HCT116 (cell line): ENCODE results near the gene NOS3. TPM values are rescaled to one million over a fixed set of nuclear protein-coding genes. Genes with fewer than 3 reads are reported as not detected.

Experiments
- ATAC-seq: fragments of 200-7000 bp; cut with Tn5 transposase; 2 replicates; pipeline ENCODE4 v1.9.1; 2020; ENCODE audit warnings: mild to moderate bottlenecking, moderate library complexity
- BruUV-seq: library from RNA; stranded (reverse); fragments of 400-500 nt; replicated peaks from 2 replicates; lab custom pipeline; 2021; lab: Mats Ljungman, UMichigan
- CTCF ChIA-PET: fragments of 300-600 bp; sonication (Branson Sonifier 250); formaldehyde crosslinking; loops from one replicate; lab custom pipeline; 2021; ENCODE audit warnings: antibody characterized with exemption; lab: Charles Lee
- POLR2A ChIA-PET: fragments of 300-600, 350-600 bp; sonication (Branson Sonifier 250); formaldehyde crosslinking; loops from one replicate; lab custom pipeline; 2021; ENCODE audit warnings: antibody characterized with exemption; lab: Charles Lee
- RAD21 ChIA-PET, 2 experiments: fragments of 300-600 bp; sonication (Branson Sonifier 250); formaldehyde crosslinking; loops; one replicate each; lab custom pipeline; 2023; ENCODE audit warnings: low total read pairs in 2 of 2; ENCODE audit not compliant: uncharacterized antibody in 2 of 2, unreplicated experiment in 2 of 2, low non-redundant PET in 1 of 2; lab: Charles Lee
- DNase-seq: peaks from one replicate; pipeline ENCODE4 v3.0.0-alpha.2; 2010; ENCODE audit warnings: low read depth, low spot score
- H2AFZ ChIP-seq: fragments of 200-600 bp; shearing (Covaris generic), sonication (generic); 2 replicates; pipeline ENCODE4 v1.6.1; 2017; ENCODE audit warnings: low read depth, mixed run types, mixed read lengths, antibody characterized with exemption, low read length; ENCODE audit not compliant: poor library complexity, severe bottlenecking
- H3K27ac ChIP-seq: 2 replicates; pipeline ENCODE4 v1.5.1; 2012; ENCODE audit warnings: low read depth, low read length
- H3K27me3 ChIP-seq: fragments of 200-600 bp; sonication (generic); 2 replicates; pipeline ENCODE4 v1.6.1; 2016; ENCODE audit warnings: mixed run types, low read length, mixed read lengths; ENCODE audit not compliant: insufficient read depth
- H3K36me3 ChIP-seq, 2 experiments: fragments of 200-500 bp in 1 of 2; fragments of 200-600 bp in 1 of 2; sonication (Bioruptor generic) in 1 of 2; sonication (generic) in 1 of 2; 2 replicates each; pipeline versions ENCODE4 v1.5.1 to v1.6.1; 2014 to 2016; ENCODE audit warnings: low read length in 2 of 2, inconsistent platforms in 1 of 2, mixed read lengths in 1 of 2, mixed run types in 1 of 2; ENCODE audit not compliant: insufficient read depth in 2 of 2, control insufficient read depth in 1 of 2
- H3K4me1 ChIP-seq, 2 experiments: fragments of 200-600 bp in 1 of 2; sonication (generic) in 1 of 2; 2 replicates each; pipeline versions ENCODE4 v1.5.1 to v1.6.1; 2012 to 2017; ENCODE audit warnings: low read length in 2 of 2, inconsistent platforms in 1 of 2, mild to moderate bottlenecking in 1 of 2, mixed read lengths in 1 of 2, mixed run types in 1 of 2, moderate library complexity in 1 of 2; ENCODE audit not compliant: insufficient read depth in 2 of 2, control insufficient read depth in 1 of 2
- H3K4me2 ChIP-seq: fragments of 200-600 bp; sonication (generic); 2 replicates; pipeline ENCODE4 v1.6.1; 2017; ENCODE audit warnings: mixed run types, low read length, mixed read lengths
- H3K4me3 ChIP-seq, 2 experiments: fragments of 200-600 bp in 1 of 2; sonication (generic) in 1 of 2; replicated peaks in 1 of 2; 2 replicates each; pipeline ENCODE4 v1.5.1; 2011 to 2016; ENCODE audit warnings: low read length in 2 of 2, control low read depth in 1 of 2, low read depth in 1 of 2, mild to moderate bottlenecking in 1 of 2, mixed read lengths in 1 of 2, mixed run types in 1 of 2
- H3K79me2 ChIP-seq: fragments of 200-600 bp; sonication (generic); 2 replicates; pipeline ENCODE4 v1.6.1; 2017; ENCODE audit warnings: mild to moderate bottlenecking, mixed run types, low read length, moderate library complexity, mixed read lengths; ENCODE audit not compliant: insufficient read depth
- H3K9ac ChIP-seq: fragments of 200-600 bp; sonication (generic); 2 replicates; pipeline ENCODE4 v1.6.1; 2016; ENCODE audit warnings: low read length, mixed read lengths
- H3K9me2 ChIP-seq: fragments of 200-600 bp; sonication (generic), shearing (Covaris generic); 2 replicates; pipeline ENCODE4 v1.6.1; 2017; ENCODE audit warnings: mixed run types, mild to moderate bottlenecking, moderate library complexity; ENCODE audit not compliant: insufficient read depth
- H3K9me3 ChIP-seq, 2 experiments: fragments of 200-500 bp in 1 of 2; fragments of 200-600 bp in 1 of 2; sonication (Bioruptor generic) in 1 of 2; sonication (generic) in 1 of 2; 2 replicates each; pipeline ENCODE4 v1.6.1; 2014 to 2017; ENCODE audit warnings: low read length in 2 of 2, mixed read lengths in 2 of 2, inconsistent platforms in 1 of 2, low read depth in 1 of 2, mild to moderate bottlenecking in 1 of 2, mixed run types in 1 of 2, moderate library complexity in 1 of 2; ENCODE audit not compliant: control insufficient read depth in 1 of 2, insufficient read depth in 1 of 2
- H4K20me1 ChIP-seq: fragments of 200-600 bp; sonication (generic), shearing (Covaris generic); 2 replicates; pipeline ENCODE4 v1.6.1; 2017; ENCODE audit warnings: mixed run types, mild to moderate bottlenecking, moderate library complexity; ENCODE audit not compliant: insufficient read depth
- CBX3 ChIP-seq: IDR thresholded peaks from 2 replicates; pipeline ENCODE4 v1.6.1; 2012; ENCODE audit warnings: low read depth
- EGR1 ChIP-seq: IDR thresholded peaks from 2 replicates; pipeline ENCODE4 v1.6.1; 2012; ENCODE audit warnings: low read depth
- MAX ChIP-seq: IDR thresholded peaks from 2 replicates; pipeline ENCODE4 v1.6.1; 2012
- POLR2AphosphoS5 ChIP-seq: IDR thresholded peaks from 2 replicates; pipeline ENCODE4 v1.6.1; 2011; ENCODE audit warnings: mild to moderate bottlenecking, low read depth, low read length, moderate library complexity
- SP1 ChIP-seq: IDR thresholded peaks from 2 replicates; pipeline ENCODE4 v1.6.1; 2012; ENCODE audit warnings: low read depth
- YY1 ChIP-seq: IDR thresholded peaks from 2 replicates; pipeline ENCODE4 v1.6.1; 2011; ENCODE audit warnings: low read length, low read depth, moderate library complexity, mild to moderate bottlenecking; ENCODE audit not compliant: insufficient replicate concordance; ENCODE audit errors: extremely low read depth
- ZBTB33 ChIP-seq: IDR thresholded peaks from 2 replicates; pipeline ENCODE4 v1.6.1; 2011; ENCODE audit warnings: mild to moderate bottlenecking, low read length, moderate library complexity; ENCODE audit not compliant: insufficient replicate concordance; ENCODE audit errors: extremely low read depth
- ZFX ChIP-seq: fragments of 450-650 bp; IDR thresholded peaks from 2 replicates; pipeline ENCODE4 v1.6.1; 2017
- intact Hi-C: fragments of 100-400 bp; cut with micrococcal nuclease; formaldehyde crosslinking; loops from 2 replicates; pipeline ENCODE4 v1.10.0; 2022
- total RNA-seq: library from RNA; stranded (reverse); gene quantifications from one replicate; pipeline ENCODE4 v1.2.1, GENCODE V29; 2021; ENCODE audit not compliant: unreplicated experiment

Gene NOS3
- total RNA-seq, 1 experiment from 2014 or later, result 35.8 TPM

- intact Hi-C loops, result no loop called here
- RAD21 ChIA-PET, result no interaction called here
- Histone ChIP-seq H4K20me1 (no peaks in the 10 kb centered on the region), H3K9me2 (no peaks in the 10 kb centered on the region), H3K27ac (no peak overlapping the region), H3K79me2 (no peaks in the 10 kb centered on the region), H3K9ac (no peak overlapping the region), H3K27me3 (no peaks in the 10 kb centered on the region), H2AFZ (no peak overlapping the region), H3K36me3 (no peaks in the 10 kb centered on the region), H3K9me3 (no peaks in the 10 kb centered on the region), H3K4me1 (peaks cover 3 to 11% of the 10 kb centered on the region in 2 experiments; a peak in 1 of 4 replicates), H3K4me2 (no peak overlapping the region), H3K4me3 (no peak overlapping the region)
- DNase-seq, result no peak
- POLR2A ChIA-PET, result no interaction called here
- no peak for ATAC-seq
- CTCF ChIA-PET, result no interaction called here
- no TSS peak for BruUV-seq
- TF ChIP-seq POLR2AphosphoS5 (no peak), ZFX (no peak), EGR1 (no peak), ZBTB33 (no peak), CBX3 (no peak), SP1 (no peak), YY1 (no peak), MAX (no peak)
These were observed 47.4 kb upstream of the NOS3 start for GRCh38 chr7:150943453-150943814.
